Astrocyte (in vitro differentiated cells and primary cell): ENCODE data around the gene TTLL1. TPM values are rescaled to one million over a fixed set of nuclear protein-coding genes. Genes with fewer than 3 reads are reported as not detected.

ENCODE experiments used
- DNase-seq: peaks from one replicate; pipeline ENCODE4 v3.0.0-alpha.2; 2010; ENCODE audit warnings: low read depth
- FAIRE-seq: peaks from 2 replicates; lab custom pipeline; 2011; peaks lifted over from hg19 to GRCh38; lab: Jason Lieb, UNC
- H2AFZ ChIP-seq: 2 replicates; pipeline ENCODE4 v1.6.0; 2012; ENCODE audit warnings: low read depth, low read length, inconsistent platforms
- H3K27ac ChIP-seq: 2 replicates; pipeline ENCODE4 v1.5.1; 2011; ENCODE audit warnings: low read depth, low read length, inconsistent platforms
- H3K27me3 ChIP-seq: 2 replicates; pipeline ENCODE4 v1.6.0; 2011; ENCODE audit warnings: low read length, inconsistent platforms; ENCODE audit not compliant: insufficient read depth
- H3K36me3 ChIP-seq: 2 replicates; pipeline ENCODE4 v1.5.1; 2011; ENCODE audit warnings: low read length, inconsistent platforms; ENCODE audit not compliant: insufficient read depth
- H3K4me1 ChIP-seq: 2 replicates; pipeline ENCODE4 v1.5.1; 2011; ENCODE audit warnings: low read length, inconsistent platforms; ENCODE audit not compliant: insufficient read depth
- H3K4me2 ChIP-seq: 2 replicates; pipeline ENCODE4 v1.6.0; 2012; ENCODE audit warnings: low read length, inconsistent platforms
- H3K4me3 ChIP-seq: 2 replicates; pipeline ENCODE4 v1.5.1; 2011; ENCODE audit warnings: low read depth, mild to moderate bottlenecking, low read length, inconsistent platforms; ENCODE audit not compliant: insufficient read depth
- H3K79me2 ChIP-seq: 2 replicates; pipeline ENCODE4 v1.6.0; 2012; ENCODE audit warnings: mild to moderate bottlenecking, low read length, inconsistent platforms; ENCODE audit not compliant: insufficient read depth
- H3K9ac ChIP-seq: 2 replicates; pipeline ENCODE4 v1.6.0; 2012; ENCODE audit warnings: mild to moderate bottlenecking, low read length, inconsistent platforms
- H3K9me3 ChIP-seq: 2 replicates; pipeline ENCODE4 v1.5.1; 2012; ENCODE audit warnings: low read depth, mild to moderate bottlenecking, low read length, inconsistent platforms; ENCODE audit not compliant: insufficient read depth
- H4K20me1 ChIP-seq: 2 replicates; pipeline ENCODE4 v1.6.0; 2012; ENCODE audit warnings: low read length, inconsistent platforms; ENCODE audit not compliant: insufficient read depth
- H3K27ac Mint-ChIP-seq: one replicate; pipeline ENCODE4 v1.8.0; 2021; ENCODE audit warnings: mild to moderate bottlenecking, mixed read lengths; ENCODE audit not compliant: unreplicated experiment
- H3K27me3 Mint-ChIP-seq: one replicate; pipeline ENCODE4 v1.8.0; 2021; ENCODE audit warnings: low read depth, mixed read lengths; ENCODE audit not compliant: unreplicated experiment
- H3K36me3 Mint-ChIP-seq: one replicate; pipeline ENCODE4 v1.8.0; 2021; ENCODE audit warnings: low read depth, mixed read lengths; ENCODE audit not compliant: unreplicated experiment
- H3K4me1 Mint-ChIP-seq: one replicate; pipeline ENCODE4 v1.8.0; 2021; ENCODE audit warnings: low read depth, mixed read lengths; ENCODE audit not compliant: unreplicated experiment
- H3K4me3 Mint-ChIP-seq: one replicate; pipeline ENCODE4 v1.8.0; 2021; ENCODE audit warnings: mild to moderate bottlenecking, moderate library complexity, mixed read lengths; ENCODE audit not compliant: unreplicated experiment
- H3K9me3 Mint-ChIP-seq: one replicate; pipeline ENCODE4 v1.8.0; 2021; ENCODE audit warnings: mild to moderate bottlenecking, mixed read lengths; ENCODE audit not compliant: unreplicated experiment
- EZH2 ChIP-seq: IDR thresholded peaks from 2 replicates; pipeline ENCODE4 v1.6.1; 2012; ENCODE audit warnings: mild to moderate bottlenecking, low read length, inconsistent platforms; ENCODE audit not compliant: insufficient read depth
- total RNA-seq: library from RNA; stranded (reverse); gene quantifications from 2 replicates; pipeline ENCODE4 v1.2.1, GENCODE V29; 2021
- TF ChIP-seq, protein P1 (sequence below): IDR thresholded peaks from 2 replicates; pipeline ENCODE4 v1.5.1; 2011; ENCODE audit warnings: low read depth, mild to moderate bottlenecking, inconsistent platforms, low read length, moderate library complexity; ENCODE audit not compliant: insufficient read depth

The TTLL1 gene
- total RNA-seq, 1 donor from 2014 or later = 10.7 TPM

DNA sequence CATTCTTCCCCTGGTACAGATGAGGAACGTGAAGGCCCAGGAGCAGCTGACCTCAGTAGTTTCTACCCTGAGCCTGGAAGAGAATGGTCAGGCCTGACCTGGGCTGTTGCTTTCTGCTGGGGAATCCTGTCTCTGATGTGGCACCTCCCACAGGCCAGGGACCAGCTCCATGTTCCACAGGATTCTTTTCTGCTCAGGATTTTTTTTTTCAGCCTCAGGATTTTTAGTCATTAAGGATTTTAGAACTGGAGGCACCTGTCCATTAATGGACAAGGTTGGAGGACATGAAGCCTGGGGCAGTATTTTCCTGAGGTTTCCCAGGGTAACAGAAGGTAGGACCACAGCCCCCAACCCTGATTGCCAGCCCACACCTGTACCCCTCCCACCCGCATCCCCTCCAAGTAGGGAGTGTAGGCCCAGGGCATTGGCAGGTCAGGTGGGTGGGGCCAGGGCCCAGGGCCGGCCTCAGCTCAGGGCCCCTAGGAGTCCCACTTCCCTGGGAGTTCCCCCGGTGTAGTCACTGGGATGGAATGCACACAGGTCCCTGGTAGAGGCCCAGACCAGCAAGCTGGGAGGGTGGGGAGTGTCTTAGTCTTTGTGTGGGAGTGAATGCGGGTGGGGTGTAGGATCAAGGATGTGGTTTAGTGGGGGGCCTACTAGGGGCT, 37.4 kb upstream of the TTLL1 start:
- H3K79me2 ChIP-seq = no peaks in the 10 kb centered on the region
- Mint-ChIP-seq H3K27me3 (peaks cover 7% of the 10 kb centered on the region), H3K4me3 (no peak overlapping the region), H3K9me3 (no peaks in the 10 kb centered on the region), H3K36me3 (no peaks in the 10 kb centered on the region), H3K4me1 (peaks cover 6% of the 10 kb centered on the region), H3K27ac (peak overlapping the region; percentile 47)
- peak; percentile 80 for DNase-seq
- peak overlapping the region; percentile 35 for H3K27ac ChIP-seq
- peak overlapping the region; percentile 71 for H3K4me2 ChIP-seq
- no peak overlapping the region for H2AFZ ChIP-seq
- H3K9ac ChIP-seq = no peak overlapping the region
- TF ChIP-seq, protein P1, sequence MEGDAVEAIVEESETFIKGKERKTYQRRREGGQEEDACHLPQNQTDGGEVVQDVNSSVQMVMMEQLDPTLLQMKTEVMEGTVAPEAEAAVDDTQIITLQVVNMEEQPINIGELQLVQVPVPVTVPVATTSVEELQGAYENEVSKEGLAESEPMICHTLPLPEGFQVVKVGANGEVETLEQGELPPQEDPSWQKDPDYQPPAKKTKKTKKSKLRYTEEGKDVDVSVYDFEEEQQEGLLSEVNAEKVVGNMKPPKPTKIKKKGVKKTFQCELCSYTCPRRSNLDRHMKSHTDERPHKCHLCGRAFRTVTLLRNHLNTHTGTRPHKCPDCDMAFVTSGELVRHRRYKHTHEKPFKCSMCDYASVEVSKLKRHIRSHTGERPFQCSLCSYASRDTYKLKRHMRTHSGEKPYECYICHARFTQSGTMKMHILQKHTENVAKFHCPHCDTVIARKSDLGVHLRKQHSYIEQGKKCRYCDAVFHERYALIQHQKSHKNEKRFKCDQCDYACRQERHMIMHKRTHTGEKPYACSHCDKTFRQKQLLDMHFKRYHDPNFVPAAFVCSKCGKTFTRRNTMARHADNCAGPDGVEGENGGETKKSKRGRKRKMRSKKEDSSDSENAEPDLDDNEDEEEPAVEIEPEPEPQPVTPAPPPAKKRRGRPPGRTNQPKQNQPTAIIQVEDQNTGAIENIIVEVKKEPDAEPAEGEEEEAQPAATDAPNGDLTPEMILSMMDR = no peak
- no peak for TF ChIP-seq EZH2
- no peak for FAIRE-seq
- peaks cover 2% of the 10 kb centered on the region for H3K36me3 ChIP-seq
- H4K20me1 ChIP-seq = no peaks in the 10 kb centered on the region
- peaks cover 18% of the 10 kb centered on the region for H3K4me1 ChIP-seq
- no peaks in the 10 kb centered on the region for H3K9me3 ChIP-seq
- H3K4me3 ChIP-seq = no peak overlapping the region
- no peaks in the 10 kb centered on the region for H3K27me3 ChIP-seq

DNA sequence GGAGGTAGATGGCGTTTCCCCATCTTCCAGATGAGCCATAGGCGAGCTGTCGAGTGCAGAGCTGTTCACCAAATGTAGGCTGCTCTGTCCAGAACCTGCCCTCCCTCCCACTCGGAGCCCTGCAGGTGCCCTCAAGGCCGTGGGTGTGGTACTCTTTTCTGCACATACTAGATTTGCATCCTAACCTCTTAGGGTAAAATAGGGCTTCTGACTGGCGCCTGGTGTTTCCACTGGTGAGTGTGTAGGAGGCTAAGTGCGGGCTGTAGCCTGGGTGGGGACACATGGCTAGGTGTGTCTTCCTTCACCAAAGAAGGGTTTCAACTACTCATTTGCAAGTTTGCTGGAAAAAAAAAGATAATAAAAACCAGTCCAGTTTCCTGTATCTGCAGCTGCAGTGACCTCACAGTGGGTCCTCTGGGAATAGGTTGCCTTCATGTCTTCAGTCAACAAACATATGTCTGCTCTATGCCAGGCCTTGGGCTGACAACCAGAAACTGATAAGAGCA, 29.8 kb upstream of the TTLL1 start:
- no peak for FAIRE-seq
- peaks cover 29% of the 10 kb centered on the region for H3K27me3 Mint-ChIP-seq

More for the DNA sequence above, 29.8 kb upstream of the TTLL1 start:
- no peaks in the 10 kb centered on the region for H3K9me3 ChIP-seq
- H3K36me3 ChIP-seq = no peaks in the 10 kb centered on the region
- Mint-ChIP-seq H3K4me3 (no peak overlapping the region), H3K36me3 (no peaks in the 10 kb centered on the region), H3K9me3 (peaks cover 5% of the 10 kb centered on the region), H3K27ac (no peak overlapping the region), H3K4me1 (no peaks in the 10 kb centered on the region)
- H3K4me1 ChIP-seq = no peaks in the 10 kb centered on the region
- no peak overlapping the region for H2AFZ ChIP-seq
- TF ChIP-seq, protein P1 = no peak
- TF ChIP-seq EZH2 = no peak
- DNase-seq = no peak
- H3K27ac ChIP-seq = no peak overlapping the region
- H3K4me2 ChIP-seq = no peak overlapping the region
- H3K27me3 ChIP-seq = peaks cover under 1% of the 10 kb centered on the region
- no peaks in the 10 kb centered on the region for H4K20me1 ChIP-seq
- H3K4me3 ChIP-seq = no peak overlapping the region
- no peak overlapping the region for H3K9ac ChIP-seq
- no peaks in the 10 kb centered on the region for H3K79me2 ChIP-seq
